GM23338 (cell line): ENCODE results near the gene ABR. TPM values are rescaled to one million over a fixed set of nuclear protein-coding genes. Genes with fewer than 3 reads are reported as not detected.

Experiments
- ATAC-seq: fragments of 200-7000 bp; cut with Tn5 transposase; 3 replicates; pipeline ENCODE4 v1.9.1; 2020
- DNase-seq: peaks from one replicate; pipeline ENCODE4 v3.0.0-alpha.2; 2015; ENCODE audit warnings: low spot score
- H2AFZ ChIP-seq: fragments of 200-600 bp; sonication (generic); 2 replicates; pipeline ENCODE4 v1.8.0; 2016; ENCODE audit warnings: antibody characterized with exemption, mild to moderate bottlenecking, moderate library complexity
- H3F3A ChIP-seq: fragments of 200-600 bp; sonication (generic); replicated peaks from 2 replicates; pipeline ENCODE4 v1.8.0; 2017; ENCODE audit warnings: antibody characterized with exemption, mixed run types, low read depth
- H3K27ac ChIP-seq: fragments of 200-600 bp; sonication (generic); 2 replicates; pipeline ENCODE4 v1.6.1; 2016; ENCODE audit warnings: low read depth
- H3K27me3 ChIP-seq: fragments of 200-600 bp; sonication (generic); 2 replicates; pipeline ENCODE4 v1.8.0; 2016; ENCODE audit warnings: mild to moderate bottlenecking, mixed run types, moderate library complexity; ENCODE audit not compliant: insufficient read depth
- H3K36me3 ChIP-seq: fragments of 200-600 bp; sonication (generic); 2 replicates; pipeline ENCODE4 v1.8.0; 2016; ENCODE audit warnings: mild to moderate bottlenecking; ENCODE audit not compliant: insufficient read depth
- H3K4me1 ChIP-seq: fragments of 200-600 bp; sonication (generic); 2 replicates; pipeline ENCODE4 v1.8.0; 2016; ENCODE audit warnings: mild to moderate bottlenecking, moderate library complexity; ENCODE audit not compliant: insufficient read depth
- H3K4me2 ChIP-seq: fragments of 200-600 bp; sonication (generic); 2 replicates; pipeline ENCODE4 v1.7.1; 2017; ENCODE audit warnings: mixed run types
- H3K4me3 ChIP-seq: fragments of 200-600 bp; sonication (generic); 2 replicates; pipeline ENCODE4 v1.6.1; 2016; ENCODE audit warnings: mixed run types
- H3K79me2 ChIP-seq: fragments of 200-600 bp; sonication (generic); replicated peaks from 2 replicates; pipeline ENCODE4 v1.8.0; 2017; ENCODE audit warnings: mild to moderate bottlenecking; ENCODE audit not compliant: insufficient read depth
- H3K9me2 ChIP-seq: fragments of 200-600 bp; sonication (generic); 2 replicates; pipeline ENCODE4 v1.8.0; 2017; ENCODE audit not compliant: insufficient read depth
- H4K20me1 ChIP-seq: fragments of 200-600 bp; sonication (generic); replicated peaks from 2 replicates; pipeline ENCODE4 v1.8.0; 2017; ENCODE audit warnings: mild to moderate bottlenecking; ENCODE audit not compliant: insufficient read depth
- H3K27ac Mint-ChIP-seq: 2 replicates; pipeline ENCODE4 v1.8.0; 2020; ENCODE audit warnings: inconsistent platforms, mild to moderate bottlenecking, moderate library complexity, mixed read lengths
- H3K27me3 Mint-ChIP-seq: 3 replicates; pipeline ENCODE4 v1.8.0; 2022; ENCODE audit warnings: low read depth, mild to moderate bottlenecking, moderate library complexity, mixed read lengths, inconsistent platforms; ENCODE audit not compliant: insufficient read depth, poor library complexity
- H3K36me3 Mint-ChIP-seq: 3 replicates; pipeline ENCODE4 v1.8.0; 2021; ENCODE audit warnings: low read depth, mild to moderate bottlenecking, inconsistent platforms, moderate library complexity, mixed read lengths
- H3K4me1 Mint-ChIP-seq: 3 replicates; pipeline ENCODE4 v1.8.0; 2020; ENCODE audit warnings: mild to moderate bottlenecking, inconsistent platforms, mixed read lengths
- H3K4me3 Mint-ChIP-seq: 3 replicates; pipeline ENCODE4 v1.8.0; 2021; ENCODE audit warnings: moderate library complexity, mild to moderate bottlenecking, inconsistent platforms, mixed read lengths
- H3K9me3 Mint-ChIP-seq: 3 replicates; pipeline ENCODE4 v1.8.0; 2020; ENCODE audit warnings: moderate library complexity, mild to moderate bottlenecking, inconsistent platforms, mixed read lengths
- CREB1 ChIP-seq: fragments of 250-450 bp; sonication (Bioruptor Pico); IDR thresholded peaks from 2 replicates; pipeline ENCODE4 v1.5.0; 2020; ENCODE audit warnings: low read depth, mild to moderate bottlenecking, moderate library complexity
- CTCF ChIP-seq, 2 experiments: fragments of 200-600 bp in 1 of 2; sonication (generic) in 1 of 2; conservative IDR thresholded peaks; 2 replicates each; pipeline versions ENCODE4 v1.5.1 to v1.6.1; 2016 to 2017; ENCODE audit warnings: antibody characterized with exemption in 2 of 2, low read depth in 2 of 2, mild to moderate bottlenecking in 2 of 2, moderate library complexity in 1 of 2
- EZH2 ChIP-seq: fragments of 200-600 bp; sonication (generic); IDR thresholded peaks from one replicate; pipeline ENCODE4 v1.8.0; 2017; ENCODE audit warnings: antibody characterized with exemption, mild to moderate bottlenecking, low read depth; ENCODE audit not compliant: unreplicated experiment
- EZH2phosphoT487 ChIP-seq: fragments of 200-600 bp; sonication (generic); IDR thresholded peaks from one replicate; pipeline ENCODE4 v1.8.1; 2018; ENCODE audit warnings: antibody characterized with exemption; ENCODE audit not compliant: unreplicated experiment
- JUNB ChIP-seq: IDR thresholded peaks from one replicate; pipeline ENCODE4 v1.6.1; 2016; ENCODE audit warnings: antibody characterized with exemption; ENCODE audit not compliant: unreplicated experiment
- NANOG ChIP-seq: IDR thresholded peaks from 2 replicates; pipeline ENCODE4 v1.6.1; 2016; ENCODE audit warnings: antibody characterized with exemption, borderline replicate concordance
- POLR2AphosphoS5 ChIP-seq: IDR thresholded peaks from 2 replicates; pipeline ENCODE4 v1.6.1; 2016; ENCODE audit warnings: antibody characterized with exemption, low read depth
- REST ChIP-seq: IDR thresholded peaks from one replicate; pipeline ENCODE4 v1.6.1; 2018; ENCODE audit warnings: antibody characterized with exemption; ENCODE audit not compliant: unreplicated experiment
- STAT1 ChIP-seq: IDR thresholded peaks from one replicate; pipeline ENCODE4 v1.6.1; 2016; ENCODE audit warnings: antibody characterized with exemption; ENCODE audit not compliant: unreplicated experiment
- ZNF114 ChIP-seq: fragments of 250-450 bp; sonication (Bioruptor Pico); IDR thresholded peaks from 2 replicates; pipeline ENCODE4 v1.5.0; 2020; ENCODE audit warnings: mild to moderate bottlenecking, moderate library complexity
- ZNF331 ChIP-seq: fragments of 250-450 bp; sonication (Bioruptor Pico); IDR thresholded peaks from 2 replicates; pipeline ENCODE4 v1.5.0; 2020; ENCODE audit warnings: low read depth, mild to moderate bottlenecking, moderate library complexity
- polyA plus RNA-seq: library from polyadenylated mRNA; unstranded; fragments of >200 nt; fragmentation: Nextera tagmentation; extraction: Ambion mirVana; gene quantifications from 2 replicates; pipeline ENCODE4 v1.2.1, GENCODE V29; 2016
- total RNA-seq: library from RNA; depleted of rRNA; stranded (reverse); fragments of >200 nt; shearing (Covaris generic); gene quantifications from 2 replicates; pipeline ENCODE4 v1.2.3, GENCODE V29; 2014
- TF ChIP-seq, protein P1 (sequence below): IDR thresholded peaks from 2 replicates; pipeline ENCODE4 v1.6.1; 2016; ENCODE audit warnings: antibody characterized with exemption
- TF ChIP-seq, protein P2 (sequence below): fragments of 250-450 bp; sonication (Bioruptor Pico); IDR thresholded peaks from 2 replicates; pipeline ENCODE4 v1.5.0; 2020; ENCODE audit warnings: mild to moderate bottlenecking, moderate library complexity

ABR gene
- total and polyA plus RNA-seq, 2 experiments from 2014 or later = 15.0 to 27.7 TPM

DNA sequence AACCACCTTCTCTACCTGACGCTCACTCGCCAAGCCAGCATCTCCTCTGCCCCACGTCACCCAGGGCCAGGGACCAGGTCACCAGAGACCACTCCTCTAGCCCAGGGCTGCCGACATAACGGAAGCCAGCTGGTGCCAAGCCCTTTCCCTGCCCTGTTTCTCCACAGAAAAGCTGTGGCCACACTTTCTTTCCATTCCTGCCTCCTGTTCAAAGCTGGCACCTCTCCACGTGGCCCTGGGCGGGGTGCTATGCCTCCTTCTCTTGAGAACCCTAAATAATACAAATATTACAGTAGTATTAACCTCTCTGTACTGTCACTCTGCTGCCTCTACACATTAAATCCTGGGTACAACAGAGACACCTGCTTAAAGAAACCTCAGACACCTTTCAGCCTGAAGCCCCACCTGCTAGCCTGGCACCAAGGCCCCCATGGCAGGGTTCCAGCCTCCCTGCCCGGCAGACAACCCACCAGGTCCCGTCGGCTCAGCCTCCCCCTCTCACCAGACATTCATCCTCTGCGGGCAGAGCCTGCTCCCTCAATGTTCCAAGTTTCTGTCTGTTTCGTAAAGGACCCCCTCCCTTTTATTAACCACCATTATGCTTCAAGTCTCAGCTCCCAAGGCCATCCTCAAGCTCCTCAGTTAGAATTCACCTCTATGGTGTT is 120.5 kb downstream of the ABR start:
- Mint-ChIP-seq H3K27me3 (peaks cover 5% of the 10 kb centered on the region), H3K9me3 (no peaks in the 10 kb centered on the region), H3K4me3 (no peak overlapping the region; the same call in 2 of the 3 replicates), H3K36me3 (peaks cover 33% of the 10 kb centered on the region), H3K27ac (no peak overlapping the region), H3K4me1 (no peaks in the 10 kb centered on the region)
- H3K4me3 ChIP-seq = no peak overlapping the region
- H4K20me1 ChIP-seq = no peaks in the 10 kb centered on the region
- H2AFZ ChIP-seq = no peak overlapping the region
- H3K27me3 ChIP-seq = no peaks in the 10 kb centered on the region
- H3K9me2 ChIP-seq = no peaks in the 10 kb centered on the region
- H3K79me2 ChIP-seq = no peaks in the 10 kb centered on the region
- H3K4me2 ChIP-seq = no peak overlapping the region
- 0 out of 2 replicates have a peak, but pooled peaks cover 4% of the 10 kb centered on the region for H3F3A ChIP-seq
- no peak overlapping the region for H3K27ac ChIP-seq
- H3K4me1 ChIP-seq = no peaks in the 10 kb centered on the region
- H3K36me3 ChIP-seq = no peaks in the 10 kb centered on the region
- ATAC-seq (no peak), DNase-seq (no peak)
- TF ChIP-seq ZNF331 (CRISPR knock-in tag) = no peak
- TF ChIP-seq JUNB = no peak
- no peak for TF ChIP-seq EZH2phosphoT487
- TF ChIP-seq STAT1 = no peak
- no peak for TF ChIP-seq POLR2AphosphoS5
- no peak for TF ChIP-seq CREB1 (CRISPR knock-in tag)
- TF ChIP-seq EZH2 = no peak
- TF ChIP-seq, protein P1, sequence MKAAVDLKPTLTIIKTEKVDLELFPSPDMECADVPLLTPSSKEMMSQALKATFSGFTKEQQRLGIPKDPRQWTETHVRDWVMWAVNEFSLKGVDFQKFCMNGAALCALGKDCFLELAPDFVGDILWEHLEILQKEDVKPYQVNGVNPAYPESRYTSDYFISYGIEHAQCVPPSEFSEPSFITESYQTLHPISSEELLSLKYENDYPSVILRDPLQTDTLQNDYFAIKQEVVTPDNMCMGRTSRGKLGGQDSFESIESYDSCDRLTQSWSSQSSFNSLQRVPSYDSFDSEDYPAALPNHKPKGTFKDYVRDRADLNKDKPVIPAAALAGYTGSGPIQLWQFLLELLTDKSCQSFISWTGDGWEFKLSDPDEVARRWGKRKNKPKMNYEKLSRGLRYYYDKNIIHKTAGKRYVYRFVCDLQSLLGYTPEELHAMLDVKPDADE = no peak
- TF ChIP-seq, protein P2, sequence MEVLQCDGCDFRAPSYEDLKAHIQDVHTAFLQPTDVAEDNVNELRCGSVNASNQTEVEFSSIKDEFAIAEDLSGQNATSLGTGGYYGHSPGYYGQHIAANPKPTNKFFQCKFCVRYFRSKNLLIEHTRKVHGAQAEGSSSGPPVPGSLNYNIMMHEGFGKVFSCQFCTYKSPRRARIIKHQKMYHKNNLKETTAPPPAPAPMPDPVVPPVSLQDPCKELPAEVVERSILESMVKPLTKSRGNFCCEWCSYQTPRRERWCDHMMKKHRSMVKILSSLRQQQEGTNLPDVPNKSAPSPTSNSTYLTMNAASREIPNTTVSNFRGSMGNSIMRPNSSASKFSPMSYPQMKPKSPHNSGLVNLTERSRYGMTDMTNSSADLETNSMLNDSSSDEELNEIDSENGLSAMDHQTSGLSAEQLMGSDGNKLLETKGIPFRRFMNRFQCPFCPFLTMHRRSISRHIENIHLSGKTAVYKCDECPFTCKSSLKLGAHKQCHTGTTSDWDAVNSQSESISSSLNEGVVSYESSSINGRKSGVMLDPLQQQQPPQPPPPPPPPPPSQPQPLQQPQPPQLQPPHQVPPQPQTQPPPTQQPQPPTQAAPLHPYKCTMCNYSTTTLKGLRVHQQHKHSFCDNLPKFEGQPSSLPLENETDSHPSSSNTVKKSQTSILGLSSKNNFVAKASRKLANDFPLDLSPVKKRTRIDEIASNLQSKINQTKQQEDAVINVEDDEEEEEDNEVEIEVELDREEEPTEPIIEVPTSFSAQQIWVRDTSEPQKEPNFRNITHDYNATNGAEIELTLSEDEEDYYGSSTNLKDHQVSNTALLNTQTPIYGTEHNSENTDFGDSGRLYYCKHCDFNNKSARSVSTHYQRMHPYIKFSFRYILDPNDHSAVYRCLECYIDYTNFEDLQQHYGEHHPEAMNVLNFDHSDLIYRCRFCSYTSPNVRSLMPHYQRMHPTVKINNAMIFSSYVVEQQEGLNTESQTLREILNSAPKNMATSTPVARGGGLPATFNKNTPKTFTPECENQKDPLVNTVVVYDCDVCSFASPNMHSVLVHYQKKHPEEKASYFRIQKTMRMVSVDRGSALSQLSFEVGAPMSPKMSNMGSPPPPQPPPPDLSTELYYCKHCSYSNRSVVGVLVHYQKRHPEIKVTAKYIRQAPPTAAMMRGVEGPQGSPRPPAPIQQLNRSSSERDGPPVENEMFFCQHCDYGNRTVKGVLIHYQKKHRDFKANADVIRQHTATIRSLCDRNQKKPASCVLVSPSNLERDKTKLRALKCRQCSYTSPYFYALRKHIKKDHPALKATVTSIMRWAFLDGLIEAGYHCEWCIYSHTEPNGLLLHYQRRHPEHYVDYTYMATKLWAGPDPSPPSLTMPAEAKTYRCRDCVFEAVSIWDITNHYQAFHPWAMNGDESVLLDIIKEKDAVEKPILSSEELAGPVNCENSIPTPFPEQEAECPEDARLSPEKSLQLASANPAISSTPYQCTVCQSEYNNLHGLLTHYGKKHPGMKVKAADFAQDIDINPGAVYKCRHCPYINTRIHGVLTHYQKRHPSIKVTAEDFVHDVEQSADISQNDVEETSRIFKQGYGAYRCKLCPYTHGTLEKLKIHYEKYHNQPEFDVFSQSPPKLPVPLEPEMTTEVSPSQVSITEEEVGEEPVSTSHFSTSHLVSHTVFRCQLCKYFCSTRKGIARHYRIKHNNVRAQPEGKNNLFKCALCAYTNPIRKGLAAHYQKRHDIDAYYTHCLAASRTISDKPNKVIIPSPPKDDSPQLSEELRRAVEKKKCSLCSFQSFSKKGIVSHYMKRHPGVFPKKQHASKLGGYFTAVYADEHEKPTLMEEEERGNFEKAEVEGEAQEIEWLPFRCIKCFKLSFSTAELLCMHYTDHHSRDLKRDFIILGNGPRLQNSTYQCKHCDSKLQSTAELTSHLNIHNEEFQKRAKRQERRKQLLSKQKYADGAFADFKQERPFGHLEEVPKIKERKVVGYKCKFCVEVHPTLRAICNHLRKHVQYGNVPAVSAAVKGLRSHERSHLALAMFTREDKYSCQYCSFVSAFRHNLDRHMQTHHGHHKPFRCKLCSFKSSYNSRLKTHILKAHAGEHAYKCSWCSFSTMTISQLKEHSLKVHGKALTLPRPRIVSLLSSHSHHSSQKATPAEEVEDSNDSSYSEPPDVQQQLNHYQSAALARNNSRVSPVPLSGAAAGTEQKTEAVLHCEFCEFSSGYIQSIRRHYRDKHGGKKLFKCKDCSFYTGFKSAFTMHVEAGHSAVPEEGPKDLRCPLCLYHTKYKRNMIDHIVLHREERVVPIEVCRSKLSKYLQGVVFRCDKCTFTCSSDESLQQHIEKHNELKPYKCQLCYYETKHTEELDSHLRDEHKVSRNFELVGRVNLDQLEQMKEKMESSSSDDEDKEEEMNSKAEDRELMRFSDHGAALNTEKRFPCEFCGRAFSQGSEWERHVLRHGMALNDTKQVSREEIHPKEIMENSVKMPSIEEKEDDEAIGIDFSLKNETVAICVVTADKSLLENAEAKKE (CRISPR knock-in tag) = no peak
- no peak for TF ChIP-seq REST
- no peak for TF ChIP-seq CTCF (conservative IDR thresholded peaks at IDR 0.05; ENCODE audit: low read depth in 2 of 2)
- TF ChIP-seq NANOG = no peak
- no peak for TF ChIP-seq ZNF114 (CRISPR knock-in tag)
